ENCODE results near the gene PPIL4. TPM values are rescaled to one million over a fixed set of nuclear protein-coding genes. Genes with fewer than 3 reads are reported as not detected.
"Not testable (repeated sequence)": the region's sequence is repeated elsewhere in the genome, so short reads cannot be mapped to it uniquely, and the experiment has no call there.

PPIL4 gene
- total RNA-seq, 1 experiment from 2014 or later: 36.9 TPM

GRCh38 chr6:149463781-149464180 is 82.1 kb downstream of the PPIL4 start:
- Histone ChIP-seq H4K20me1 (ENCODE audit: control insufficient read depth, insufficient read depth, insufficient read length) (no peaks in the 10 kb centered on the region), H3K79me1 (ENCODE audit: insufficient read depth, low read depth, low read length, poor library complexity, severe bottlenecking) (no peaks in the 10 kb centered on the region), H3K9me3 (ENCODE audit: control insufficient read depth, low read depth, low read length) (no peaks in the 10 kb centered on the region), H2BK15ac (ENCODE audit: low read depth, low read length) (no peak overlapping the region), H4K5ac (ENCODE audit: insufficient read length, low read depth, low read length) (no peak overlapping the region), H3K4me1 (ENCODE audit: insufficient read depth, low read length) (no peaks in the 10 kb centered on the region), H3K56ac (ENCODE audit: insufficient read length, low read depth, low read length) (no peak overlapping the region), H2BK20ac (ENCODE audit: low read depth, low read length, poor library complexity, severe bottlenecking) (no peak overlapping the region), H3K79me2 (ENCODE audit: insufficient read depth, low read length) (no peaks in the 10 kb centered on the region), H3K27ac (ENCODE audit: insufficient read length, low read depth, low read length) (no peak overlapping the region), H3T11ph (ENCODE audit: low read length) (no peak overlapping the region), H2BK120ac (ENCODE audit: low read depth, low read length, poor library complexity, severe bottlenecking) (no peak overlapping the region), H2AFZ (ENCODE audit: low read length) (no peak overlapping the region), H2BK12ac (ENCODE audit: insufficient read length, low read depth, low read length) (no peak overlapping the region), H4K8ac (replicated peaks; ENCODE audit: insufficient read length, low read depth, low read length) (no peak overlapping the region), H4K91ac (ENCODE audit: insufficient read length, low read depth, low read length) (no peak overlapping the region), H2AK5ac (ENCODE audit: insufficient read length, low read length) (no peak overlapping the region), H3K4ac (ENCODE audit: low read depth, low read length) (no peak overlapping the region), H3K9ac (ENCODE audit: extremely low read depth, insufficient read length, low read length) (no peak overlapping the region), H3K4me2 (ENCODE audit: insufficient read depth, insufficient read length, low read length) (no peak overlapping the region), H2BK5ac (ENCODE audit: insufficient read length, low read length) (no peak overlapping the region), H3K27me3 (ENCODE audit: insufficient read depth, low read length) (no peaks in the 10 kb centered on the region; the same call in 1 of the 2 replicates), H3K14ac (ENCODE audit: insufficient read depth, low read length) (no peak overlapping the region), H3K23ac (ENCODE audit: insufficient read length, low read depth, low read length) (no peak overlapping the region), H3K18ac (ENCODE audit: insufficient read length, low read depth, low read length) (no peak overlapping the region), H3K23me2 (ENCODE audit: insufficient read length, low read depth, low read length, poor library complexity, severe bottlenecking) (no peaks in the 10 kb centered on the region)
- no peak overlapping the region for H3K4me3 Mint-ChIP-seq
- H3K4me1 Mint-ChIP-seq: no peaks in the 10 kb centered on the region
- H3K36me3 Mint-ChIP-seq (ENCODE audit: insufficient read depth in 1 of 3, low read depth in 3 of 3): no peaks in the 10 kb centered on the region
- no peaks in the 10 kb centered on the region for H3K9me3 Mint-ChIP-seq
- peaks cover 14% of the 10 kb centered on the region for H3K27me3 Mint-ChIP-seq (ENCODE audit: low read depth)
- no CpG with 5 or more reads among the region's 4 CpGs for WGBS (ENCODE audit: extremely low coverage, insufficient read length, low lambda C conversion rate)
- TF ChIP-seq CTCF (conservative IDR thresholded peaks at IDR 0.05): no peak
- no peak for DNase-seq
- no peak overlapping the region for H3K27ac Mint-ChIP-seq

- not testable (repeated sequence) for H2BK12ac ChIP-seq (ENCODE audit: insufficient read length, low read depth, low read length); H4K8ac ChIP-seq (replicated peaks; ENCODE audit: insufficient read length, low read depth, low read length); H2BK20ac ChIP-seq (ENCODE audit: low read depth, low read length, poor library complexity, severe bottlenecking); H3K4ac ChIP-seq (ENCODE audit: low read depth, low read length); H3K4me1 ChIP-seq (ENCODE audit: insufficient read depth, low read length); H4K20me1 ChIP-seq (ENCODE audit: control insufficient read depth, insufficient read depth, insufficient read length); H2AK5ac ChIP-seq (ENCODE audit: insufficient read length, low read length); H3K79me1 ChIP-seq (ENCODE audit: insufficient read depth, low read depth, low read length, poor library complexity, severe bottlenecking); H2BK15ac ChIP-seq (ENCODE audit: low read depth, low read length); H3K23me2 ChIP-seq (ENCODE audit: insufficient read length, low read depth, low read length, poor library complexity, severe bottlenecking); H3K9me3 ChIP-seq (ENCODE audit: control insufficient read depth, low read depth, low read length); H4K5ac ChIP-seq (ENCODE audit: insufficient read length, low read depth, low read length); H3K4me2 ChIP-seq (ENCODE audit: insufficient read depth, insufficient read length, low read length); H3K36me3 Mint-ChIP-seq (ENCODE audit: insufficient read depth in 1 of 3, low read depth in 3 of 3); H3K23ac ChIP-seq (ENCODE audit: insufficient read length, low read depth, low read length); H2BK5ac ChIP-seq (ENCODE audit: insufficient read length, low read length); H3K9me3 Mint-ChIP-seq; H3K9ac ChIP-seq (ENCODE audit: extremely low read depth, insufficient read length, low read length); H3K4me3 Mint-ChIP-seq; H3K79me2 ChIP-seq (ENCODE audit: insufficient read depth, low read length); H3K14ac ChIP-seq (ENCODE audit: insufficient read depth, low read length); H2AFZ ChIP-seq (ENCODE audit: low read length); DNase-seq; H3K27me3 ChIP-seq (ENCODE audit: insufficient read depth, low read length); H3T11ph ChIP-seq (ENCODE audit: low read length); H3K27ac Mint-ChIP-seq; H3K18ac ChIP-seq (ENCODE audit: insufficient read length, low read depth, low read length); H2BK120ac ChIP-seq (ENCODE audit: low read depth, low read length, poor library complexity, severe bottlenecking); H3K27ac ChIP-seq (ENCODE audit: insufficient read length, low read depth, low read length); H3K4me1 Mint-ChIP-seq; H4K91ac ChIP-seq (ENCODE audit: insufficient read length, low read depth, low read length); H3K56ac ChIP-seq (ENCODE audit: insufficient read length, low read depth, low read length)
- H3K27me3 Mint-ChIP-seq (ENCODE audit: low read depth): peaks cover 16% of the 10 kb centered on the region
- no CpG with 5 or more reads among the region's 7 CpGs for WGBS (ENCODE audit: extremely low coverage, insufficient read length, low lambda C conversion rate)
Measured at GRCh38 chr6:149462712-149463111, 83.1 kb downstream of the PPIL4 start.

Measured in H9 (cell line).